GM19239 (cell line): ENCODE results near the gene GPR152.
"Not testable (repeated sequence)": the region's sequence is repeated elsewhere in the genome, so short reads cannot be mapped to it uniquely, and the experiment has no call there.

Source experiments
- DNase-seq: peaks from one replicate; pipeline ENCODE4 v3.0.0; 2011; ENCODE audit warnings: low spot score; ENCODE audit not compliant: insufficient read length
- FAIRE-seq: peaks from 2 replicates; lab custom pipeline; 2011; peaks lifted over from hg19 to GRCh38; lab: Jason Lieb, UNC

GPR152 gene

GRCh38 chr11:67466962-67467771, 14.6 kb upstream of the GPR152 start:
- DNase-seq (no peak), FAIRE-seq (no peak)

DNA sequence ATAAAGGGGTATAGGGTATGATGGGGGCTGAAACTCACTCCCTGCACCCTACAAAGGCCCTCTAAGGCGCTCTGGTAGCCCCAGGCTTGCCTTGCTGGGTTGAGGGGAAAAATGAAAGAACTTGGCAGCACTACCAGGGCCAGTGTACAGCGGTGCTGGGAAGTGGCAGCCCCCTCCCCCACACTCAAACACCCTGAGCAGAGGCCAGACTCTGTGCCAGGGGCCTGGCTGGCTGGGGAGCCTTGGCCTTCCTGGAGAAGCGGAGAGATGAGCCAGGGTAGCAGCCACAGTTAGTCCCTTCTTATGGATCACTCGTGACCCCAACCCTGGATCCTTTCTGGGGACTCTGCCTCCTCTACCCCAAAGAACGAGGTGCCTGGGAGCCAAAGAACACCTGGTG, 13.8 kb upstream of the GPR152 start:
- DNase-seq (no peak), FAIRE-seq (no peak)

- DNase-seq, result not testable (repeated sequence)
These were observed 13.0 kb upstream of the GPR152 start for GRCh38 chr11:67465530-67465929.

GRCh38 chr11:67465189-67465510, 12.6 kb upstream of the GPR152 start:
- FAIRE-seq (peak; percentile 35), DNase-seq (no peak)

More at GRCh38 chr11:67465530-67465929, 13.0 kb upstream of the GPR152 start:
- not testable (repeated sequence) for FAIRE-seq

DNA sequence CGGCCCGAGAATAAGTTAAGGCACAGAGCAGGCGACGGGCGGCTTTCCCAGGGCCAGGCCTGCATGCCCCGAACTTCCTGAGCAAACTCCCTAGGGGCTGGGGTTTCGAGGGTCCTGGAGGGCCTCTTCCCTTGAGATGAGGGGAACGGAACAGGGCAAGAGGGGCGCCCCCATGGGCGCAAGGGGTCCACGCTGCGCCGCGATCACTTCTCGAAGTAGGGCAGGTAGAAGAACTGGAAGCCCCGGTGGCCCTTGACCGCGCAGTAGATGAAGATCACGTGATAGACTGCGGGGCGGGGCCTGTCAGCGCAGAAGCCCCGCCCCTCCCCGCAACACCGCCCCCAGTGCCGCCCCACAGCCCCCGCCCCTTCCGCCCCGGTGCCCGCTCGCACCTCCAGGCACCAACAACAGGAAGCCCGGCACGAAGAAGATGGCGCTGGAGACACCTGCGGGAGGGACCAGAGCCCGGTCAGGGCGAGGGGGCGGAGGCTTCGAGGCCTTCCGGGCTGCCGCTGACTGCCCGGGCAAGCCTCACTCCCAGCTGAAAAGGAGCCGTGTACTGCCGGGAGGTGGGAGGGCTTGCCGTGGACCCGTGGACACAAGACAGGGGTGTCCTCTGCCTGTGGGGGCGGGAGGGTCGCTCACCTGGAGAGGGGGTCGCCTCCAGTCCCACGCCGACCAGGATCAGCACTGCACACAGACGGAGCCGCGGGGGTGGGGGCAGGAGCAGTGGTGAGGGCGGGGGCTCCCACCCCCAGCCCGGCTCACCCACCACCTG, 12.1 kb upstream of the GPR152 start:
- FAIRE-seq (peak; percentile 89), DNase-seq (peak; percentile 93)

GRCh38 chr11:67463680-67464410, 11.3 kb upstream of the GPR152 start:
- DNase-seq, result no peak

GRCh38 chr11:67463186-67463585, 10.7 kb upstream of the GPR152 start:
- DNase-seq, result no peak
- no peak for FAIRE-seq

More at GRCh38 chr11:67463680-67464410, 11.3 kb upstream of the GPR152 start:
- FAIRE-seq, result no peak

DNA sequence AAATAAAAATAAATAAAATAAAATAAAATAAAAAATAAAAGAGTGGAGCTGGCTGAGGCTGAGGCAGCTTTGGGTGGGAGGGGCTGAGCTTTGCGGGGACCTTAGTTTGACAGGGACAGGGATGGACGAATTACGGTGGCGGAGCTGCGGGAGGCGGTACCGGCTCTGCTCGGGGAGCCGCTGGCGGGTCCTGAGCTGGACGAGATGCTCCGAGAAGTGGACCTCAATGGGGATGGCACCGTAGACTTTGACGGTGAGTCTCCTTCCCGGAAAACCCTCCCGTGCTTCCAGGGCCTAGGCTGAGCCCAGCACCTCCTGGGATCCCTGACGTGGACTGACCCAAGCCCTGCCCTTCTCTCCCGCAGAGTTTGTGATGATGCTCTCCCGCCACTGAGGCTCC, 5.7 kb upstream of the GPR152 start:
- no peak for FAIRE-seq
- DNase-seq, result no peak

GRCh38 chr11:67457453-67457852, 4.9 kb upstream of the GPR152 start:
- no peak for DNase-seq
- FAIRE-seq, result no peak

DNA sequence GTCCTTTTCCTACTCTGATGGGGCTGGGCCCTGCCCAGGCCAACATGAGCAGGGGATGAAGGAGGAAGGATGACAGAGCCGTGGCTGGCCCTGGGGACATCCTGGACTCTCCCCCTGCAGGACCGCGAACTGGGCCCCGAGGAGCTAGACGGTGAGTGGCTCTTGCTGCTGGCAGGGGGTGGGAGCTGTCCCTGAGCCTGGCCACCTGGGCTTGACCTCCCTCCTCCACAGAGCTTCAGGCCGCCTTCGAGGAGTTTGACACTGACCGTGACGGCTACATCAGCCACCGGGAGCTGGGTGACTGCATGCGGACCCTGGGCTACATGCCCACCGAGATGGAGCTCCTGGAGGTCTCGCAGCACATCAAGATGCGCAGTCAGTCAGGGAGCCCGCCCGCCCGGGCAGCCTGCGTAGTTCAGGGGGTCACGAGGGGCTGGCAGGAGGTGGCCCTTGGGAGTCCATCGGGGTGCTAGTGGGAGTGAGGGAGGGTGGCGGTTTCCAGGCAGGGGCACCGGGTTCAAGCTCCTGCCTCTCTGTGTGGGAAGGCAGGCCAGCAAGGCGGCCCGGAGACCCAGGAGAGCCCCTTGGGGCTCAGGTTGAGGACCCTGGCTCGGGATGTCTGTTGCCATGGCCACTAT, 3.7 kb upstream of the GPR152 start:
- FAIRE-seq (no peak), DNase-seq (no peak)

DNA sequence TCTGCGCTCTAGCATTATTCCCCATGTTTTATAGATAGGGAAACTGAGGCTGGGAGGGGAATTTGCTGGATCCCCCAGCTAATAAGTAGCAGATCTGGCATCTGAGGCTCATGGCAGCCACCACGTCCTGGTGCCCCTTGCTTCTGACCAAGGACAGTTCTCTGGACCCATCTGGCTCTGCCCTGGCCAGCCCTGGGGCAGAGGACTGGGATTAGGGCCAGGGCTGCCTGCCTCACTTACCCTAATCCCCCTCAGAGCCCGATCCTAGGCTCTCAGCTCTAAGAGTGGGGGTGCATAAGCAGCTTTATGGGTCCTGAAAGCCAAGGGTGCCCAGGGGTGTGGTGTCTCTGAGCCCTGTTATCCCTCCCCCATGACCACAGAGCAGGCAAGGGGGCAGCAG, 2.5 kb upstream of the GPR152 start, which contains the start of gene CABP4:
CABP4 (plus strand) TSS at position 301 of the 400 bp plus-strand sequence; CDS start at position 371, 70 bp downstream.
- no peak for FAIRE-seq
- no peak for DNase-seq

- FAIRE-seq, result no peak
- no peak for DNase-seq
These were observed 1.5 kb upstream of the GPR152 start for GRCh38 chr11:67453816-67454732.

GRCh38 chr11:67451658-67451976, 912 bp downstream of the GPR152 start:
- DNase-seq (no peak), FAIRE-seq (no peak)

DNA sequence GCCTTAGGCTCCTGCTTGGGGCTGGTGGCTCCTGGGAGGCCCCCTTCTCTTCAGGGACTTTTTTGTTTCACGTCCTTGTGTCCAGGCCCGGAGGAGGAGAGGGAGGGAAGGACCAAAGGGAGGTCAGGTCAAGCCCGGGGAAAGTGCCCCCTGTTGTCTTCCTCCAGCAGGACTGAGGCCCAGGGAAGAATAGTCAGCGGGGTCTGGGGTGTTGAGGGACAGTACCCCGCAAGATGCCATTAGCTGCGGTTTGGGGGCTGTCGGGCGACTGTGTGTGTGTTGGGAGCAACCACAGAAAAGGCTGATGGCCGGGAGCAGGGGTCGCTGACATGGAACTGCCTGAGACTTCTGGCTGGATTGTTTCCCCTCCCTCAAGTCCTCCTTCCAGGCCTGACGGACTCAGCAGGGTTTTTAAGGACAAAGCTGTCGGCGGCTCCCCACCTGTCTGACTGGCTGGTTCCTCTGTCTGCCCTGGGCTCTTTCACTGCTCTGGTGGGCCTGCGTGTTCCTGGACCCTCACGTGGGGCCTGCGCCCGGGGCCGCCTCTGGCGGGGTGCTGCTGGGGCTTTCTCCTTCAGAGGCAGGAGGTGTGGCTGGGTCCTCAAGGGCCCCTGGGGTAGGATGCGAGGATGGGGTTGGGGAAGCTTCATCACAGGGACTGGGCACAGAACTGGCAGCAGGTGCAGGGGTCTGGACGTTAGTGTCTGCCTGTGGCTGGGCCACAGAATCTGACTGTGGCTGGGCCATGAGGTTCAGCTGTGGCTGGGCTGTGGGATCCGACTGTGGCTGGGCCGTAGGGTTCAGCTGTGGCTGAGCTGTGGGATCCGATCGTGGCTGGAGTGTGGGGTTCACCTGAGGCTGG, 1.5 kb downstream of the GPR152 start:
- DNase-seq (no peak), FAIRE-seq (no peak)

GRCh38 chr11:67449116-67449844, 3.2 kb downstream of the GPR152 start:
- no peak for DNase-seq
- FAIRE-seq, result no peak

DNA sequence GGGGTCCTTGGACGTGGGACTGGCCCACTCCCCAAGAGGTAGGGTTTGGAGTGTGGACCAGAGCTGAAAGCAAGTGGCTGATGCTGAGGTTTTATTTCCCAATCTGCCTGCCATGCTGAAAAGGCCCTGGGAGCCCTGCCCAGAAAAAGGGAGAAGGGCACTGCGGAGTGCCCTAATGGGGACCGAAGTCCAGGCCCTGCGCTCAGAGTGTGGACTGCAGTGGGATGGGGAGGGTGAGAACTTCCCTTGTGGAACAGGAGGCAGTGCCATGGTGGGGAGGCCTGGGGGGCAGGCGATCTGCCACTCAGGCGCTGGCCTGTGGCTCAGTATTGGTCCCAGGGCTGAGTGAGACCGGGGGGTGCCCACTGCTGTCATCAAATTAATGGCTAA, 4.3 kb downstream of the GPR152 start:
- DNase-seq, result no peak
- no peak for FAIRE-seq

DNA sequence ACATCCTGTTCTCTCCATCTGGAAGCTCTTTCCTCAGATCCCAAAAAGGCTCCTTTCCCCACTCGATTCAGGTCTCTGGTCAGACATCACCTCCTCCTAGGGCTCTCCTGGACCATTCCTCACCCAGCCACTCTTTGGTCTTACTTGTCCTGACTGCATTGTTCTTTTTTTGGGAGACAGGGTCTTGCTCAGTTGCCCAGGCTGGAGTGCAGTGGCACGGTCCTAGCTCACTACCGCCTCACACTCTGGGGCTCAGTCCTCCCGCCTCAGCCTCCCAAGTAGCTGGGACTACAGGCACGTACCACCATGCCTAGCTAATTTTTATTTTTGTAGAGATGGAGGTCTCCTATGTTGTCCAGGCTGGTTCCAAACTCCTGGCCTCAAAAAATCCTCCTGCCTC, 7.0 kb downstream of the GPR152 start:
- DNase-seq (no peak), FAIRE-seq (no peak)
